ENCODE measurements around the gene UBE2G1.

GRCh38 chr17:4314618-4315017, 51.9 kb downstream of the UBE2G1 start:
- no peak for TF ChIP-seq POLR2A (IDR thresholded peaks at IDR 0.05; ENCODE audit: control extremely low read depth in 1 of 2, low read depth in 2 of 2, low read length in 2 of 2)
- no peak for TF ChIP-seq TCF12 (IDR thresholded peaks at IDR 0.05; ENCODE audit: low read depth, low read length)
- no peak for TF ChIP-seq EZH2 (IDR thresholded peaks at IDR 0.05; ENCODE audit: low read depth, low read length, severe bottlenecking)
- no peak for TF ChIP-seq YY1 (IDR thresholded peaks at IDR 0.05; ENCODE audit: low read depth, low read length)
- no peak for TF ChIP-seq ATF3 (IDR thresholded peaks at IDR 0.05; ENCODE audit: insufficient read depth, low read depth, low read length)
- TF ChIP-seq SUZ12 (IDR thresholded peaks at IDR 0.05; ENCODE audit: low read length): no peak
- TF ChIP-seq EP300 (IDR thresholded peaks at IDR 0.05; ENCODE audit: borderline replicate concordance in 1 of 2, low read depth in 2 of 2, low read length in 2 of 2): no peak
- no peak for TF ChIP-seq CTCF (IDR thresholded peaks at IDR 0.05; ENCODE audit: control extremely low read depth in 1 of 3, insufficient read depth in 1 of 3, low read depth in 1 of 3, low read length in 3 of 3)
- TF ChIP-seq BCL11A (IDR thresholded peaks at IDR 0.05; ENCODE audit: low read depth in 2 of 2, low read length in 2 of 2): no peak

All from H1 (cell line).